Fibroblast of villous mesenchyme (primary cell): Measurements from ENCODE around the gene KIAA2012. TPM values are rescaled to one million over a fixed set of nuclear protein-coding genes. Genes with fewer than 3 reads are reported as not detected.

Source experiments
- DNase-seq: peaks from one replicate; pipeline ENCODE4 v3.0.0-alpha.2; 2010; ENCODE audit warnings: low read depth
- H3K4me3 ChIP-seq: 2 replicates; pipeline ENCODE4 v1.5.1; 2011; ENCODE audit warnings: low read depth, mild to moderate bottlenecking, low read length
- CTCF ChIP-seq: IDR thresholded peaks from 2 replicates; pipeline ENCODE4 v1.5.1; 2012; ENCODE audit warnings: low read depth, mild to moderate bottlenecking, low read length; ENCODE audit not compliant: insufficient read depth
- total RNA-seq: library from RNA; depleted of rRNA; stranded (reverse); fragments of >200 nt; gene quantifications from 2 replicates; pipeline ENCODE4 v1.2.3, GENCODE V29; 2012

KIAA2012 gene
- total RNA-seq, result under 0.01 TPM in 2 replicates

- TF ChIP-seq CTCF, result no peak
- H3K4me3 ChIP-seq, result no peak within 1 kb of the TSS
Observed at GRCh38 chr2:202072737-202073401, at the start of gene KIAA2012. Gene KIAA2012 (plus strand): TSS chr2:202073255. CDS start chr2:202073628, 373 bp downstream.

GRCh38 chr2:202023904-202024266 lies 49.2 kb upstream of the KIAA2012 start:
- no peak for TF ChIP-seq CTCF
- no peak for DNase-seq
- H3K4me3 ChIP-seq, result no peak overlapping the region

More at GRCh38 chr2:202072737-202073401, at the start of gene KIAA2012:
- no peak for DNase-seq

- no peak overlapping the region for H3K4me3 ChIP-seq
- DNase-seq, result no peak
- TF ChIP-seq CTCF, result no peak
Observed at GRCh38 chr2:202024871-202025270, 48.2 kb upstream of the KIAA2012 start.

- peak; percentile 42 for DNase-seq
- no peak for TF ChIP-seq CTCF
- no peak overlapping the region for H3K4me3 ChIP-seq
Observed at GRCh38 chr2:202025816-202026215, 47.2 kb upstream of the KIAA2012 start.

GRCh38 chr2:202026507-202026906 lies 46.5 kb upstream of the KIAA2012 start:
- DNase-seq, result no peak
- no peak overlapping the region for H3K4me3 ChIP-seq
- TF ChIP-seq CTCF, result no peak

GRCh38 chr2:202030691-202031090 lies 42.4 kb upstream of the KIAA2012 start:
- DNase-seq, result no peak
- TF ChIP-seq CTCF, result no peak

More at GRCh38 chr2:202030691-202031090, 42.4 kb upstream of the KIAA2012 start:
- H3K4me3 ChIP-seq, result no peak overlapping the region
